Measurements from ENCODE around the gene OR5K3. TPM values are rescaled to one million over a fixed set of nuclear protein-coding genes. Genes with fewer than 3 reads are reported as not detected.

The OR5K3 gene
- polyA plus RNA-seq, 4 donors = not detected

DNA sequence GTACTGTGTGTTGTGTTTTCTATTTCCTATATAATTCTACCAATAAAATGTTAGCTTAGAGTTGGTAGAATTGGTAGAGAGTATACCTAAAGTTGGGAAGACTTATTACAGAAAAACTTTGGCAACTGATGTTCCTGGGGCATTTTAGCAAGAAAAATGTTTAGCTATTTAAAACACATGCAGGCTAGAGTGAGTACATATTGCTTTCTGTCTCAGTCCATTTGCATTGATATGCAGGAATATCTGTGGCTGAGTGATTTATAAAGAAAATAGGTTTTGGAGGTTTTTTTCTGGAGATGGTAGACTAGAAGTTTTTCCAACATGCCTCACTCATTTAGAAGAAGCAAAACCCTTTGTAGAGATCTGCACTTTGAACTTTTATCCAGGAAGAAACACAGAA lies 42.1 kb downstream of the OR5K3 start:
- DNase-seq (ENCODE audit: low read depth in 4 of 4, low spot score in 2 of 4) = no peak

- no peak for DNase-seq (ENCODE audit: low read depth in 4 of 4, low spot score in 2 of 4)
Measured at GRCh38 chr3:98433764-98434163, 43.3 kb downstream of the OR5K3 start.

DNA sequence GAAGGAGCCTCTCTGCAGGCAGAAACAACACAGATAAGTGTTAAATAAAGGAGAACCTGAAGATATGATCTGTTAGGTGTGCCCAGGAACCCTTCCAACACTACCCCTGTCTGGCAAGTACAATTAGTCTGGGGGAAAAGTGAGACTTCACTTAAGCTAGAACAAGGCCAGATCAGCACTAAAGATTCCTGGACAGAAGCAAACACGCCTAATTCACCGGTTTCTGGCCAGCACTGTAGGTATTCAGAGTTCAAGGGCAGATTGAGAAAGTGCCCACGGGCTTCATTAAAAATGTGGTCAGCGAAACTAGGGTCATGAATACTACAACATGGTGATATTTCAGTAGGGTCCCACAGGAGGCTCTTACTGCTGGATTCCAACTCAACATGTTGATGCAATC lies 43.9 kb downstream of the OR5K3 start:
- no peak for DNase-seq (ENCODE audit: low read depth in 4 of 4, low spot score in 2 of 4)

- DNase-seq (ENCODE audit: low read depth in 4 of 4, low spot score in 2 of 4) = no peak
Measured at GRCh38 chr3:98440283-98440682, 49.8 kb downstream of the OR5K3 start.

Other genes starting within 250 kb of the OR5K3 start
- under 1 TPM in 1 of 4 donors, not detected in 3; 0.05 TPM for gene OR5H14, start 243.2 kb upstream of the OR5K3 start, polyA plus RNA-seq (ENCODE audit: insufficient read length in 4 of 4)
- not detected for gene OR5H15, start 224.0 kb upstream of the OR5K3 start, polyA plus RNA-seq (ENCODE audit: insufficient read length in 4 of 4)
- gene OR5H6, start 126.4 kb upstream of the OR5K3 start, polyA plus RNA-seq (ENCODE audit: insufficient read length in 4 of 4) = not detected
- gene OR5H2, start 108.2 kb upstream of the OR5K3 start, polyA plus RNA-seq (ENCODE audit: insufficient read length in 4 of 4) = not detected
- gene OR5K4, start 36.8 kb upstream of the OR5K3 start, polyA plus RNA-seq (ENCODE audit: insufficient read length in 4 of 4) = not detected
- not detected for gene OR5K1, start 72.5 kb downstream of the OR5K3 start, polyA plus RNA-seq (ENCODE audit: insufficient read length in 4 of 4)
- under 1 TPM in 3 of 4 donors, not detected in 1; 0.16 to 0.98 (median 0.18) TPM for gene OR5K2, start 107.0 kb downstream of the OR5K3 start, polyA plus RNA-seq (ENCODE audit: insufficient read length in 4 of 4)
- 100 to 1,000 TPM; 139 to 181 (median 158) TPM for gene CLDND1, start 132.2 kb downstream of the OR5K3 start, polyA plus RNA-seq (ENCODE audit: insufficient read length in 4 of 4)
- gene GPR15, start 141.3 kb downstream of the OR5K3 start, polyA plus RNA-seq (ENCODE audit: insufficient read length in 4 of 4) = not detected
- 10 to 100 TPM; 22.2 to 28.6 (median 23.5) TPM for gene CPOX, start 202.9 kb downstream of the OR5K3 start, polyA plus RNA-seq (ENCODE audit: insufficient read length in 4 of 4)

Measured in left renal cortex interstitium (tissue), 4 donors.